ENCODE results near the gene CFDP1. TPM values are rescaled to one million over a fixed set of nuclear protein-coding genes. Genes with fewer than 3 reads are reported as not detected.

Gene CFDP1
- total and polyA plus RNA-seq, 2 of the 13 experiments (the other 11 are each of a cell fraction or from before 2014, with no cell fraction given) = 78.6 to 153 TPM

DNA sequence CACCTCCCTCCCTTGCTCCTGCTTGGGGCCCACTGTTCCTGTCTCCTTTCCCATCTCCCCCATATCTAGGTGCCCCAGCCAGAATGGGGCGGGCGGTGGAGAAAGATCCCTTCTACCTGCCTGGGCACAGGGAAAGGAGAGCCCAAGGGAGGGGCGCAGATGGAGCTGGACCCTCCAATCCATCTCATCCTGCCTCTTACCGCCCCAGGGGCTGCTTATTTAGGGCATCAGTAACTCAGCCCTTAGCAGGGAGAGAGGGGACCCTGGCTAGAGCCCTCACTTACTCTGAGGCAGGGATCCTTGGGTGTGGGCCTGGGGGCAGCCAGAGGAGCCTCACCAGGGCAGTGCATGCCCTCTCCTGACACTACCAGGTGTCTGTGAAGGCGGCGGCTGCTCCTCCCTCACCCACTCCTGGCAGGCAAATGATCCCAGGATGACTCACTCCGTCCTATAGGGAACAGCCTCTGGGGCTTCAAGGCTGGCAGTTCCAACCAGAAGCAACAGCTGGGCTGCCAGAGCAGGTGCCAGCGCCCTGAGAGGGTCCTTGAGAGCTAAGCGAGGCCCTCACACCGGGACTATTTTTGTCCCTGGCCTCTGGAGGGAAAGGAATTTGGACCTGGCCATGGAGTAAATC is 165.6 kb downstream of the CFDP1 start (continued):
- no peak for TF ChIP-seq ZNF136 (CRISPR knock-in tag; IDR thresholded peaks at IDR 0.05; ENCODE audit: low read depth)
- TF ChIP-seq ZNF556 (CRISPR knock-in tag; IDR thresholded peaks at IDR 0.05; ENCODE audit: borderline replicate concordance) = 0 out of 2 replicates have a peak, but pooled peaks have one; percentile 26
- TF ChIP-seq, protein P1, sequence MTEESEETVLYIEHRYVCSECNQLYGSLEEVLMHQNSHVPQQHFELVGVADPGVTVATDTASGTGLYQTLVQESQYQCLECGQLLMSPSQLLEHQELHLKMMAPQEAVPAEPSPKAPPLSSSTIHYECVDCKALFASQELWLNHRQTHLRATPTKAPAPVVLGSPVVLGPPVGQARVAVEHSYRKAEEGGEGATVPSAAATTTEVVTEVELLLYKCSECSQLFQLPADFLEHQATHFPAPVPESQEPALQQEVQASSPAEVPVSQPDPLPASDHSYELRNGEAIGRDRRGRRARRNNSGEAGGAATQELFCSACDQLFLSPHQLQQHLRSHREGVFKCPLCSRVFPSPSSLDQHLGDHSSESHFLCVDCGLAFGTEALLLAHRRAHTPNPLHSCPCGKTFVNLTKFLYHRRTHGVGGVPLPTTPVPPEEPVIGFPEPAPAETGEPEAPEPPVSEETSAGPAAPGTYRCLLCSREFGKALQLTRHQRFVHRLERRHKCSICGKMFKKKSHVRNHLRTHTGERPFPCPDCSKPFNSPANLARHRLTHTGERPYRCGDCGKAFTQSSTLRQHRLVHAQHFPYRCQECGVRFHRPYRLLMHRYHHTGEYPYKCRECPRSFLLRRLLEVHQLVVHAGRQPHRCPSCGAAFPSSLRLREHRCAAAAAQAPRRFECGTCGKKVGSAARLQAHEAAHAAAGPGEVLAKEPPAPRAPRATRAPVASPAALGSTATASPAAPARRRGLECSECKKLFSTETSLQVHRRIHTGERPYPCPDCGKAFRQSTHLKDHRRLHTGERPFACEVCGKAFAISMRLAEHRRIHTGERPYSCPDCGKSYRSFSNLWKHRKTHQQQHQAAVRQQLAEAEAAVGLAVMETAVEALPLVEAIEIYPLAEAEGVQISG (CRISPR knock-in tag; IDR thresholded peaks at IDR 0.05) = 0 out of 2 replicates have a peak, but pooled peaks have one; percentile 38
- no peak for TF ChIP-seq ZNF598 (CRISPR knock-in tag; IDR thresholded peaks at IDR 0.05; ENCODE audit: borderline replicate concordance)
- no peak for TF ChIP-seq TCF7 (IDR thresholded peaks at IDR 0.05; ENCODE audit: low read depth)
- TF ChIP-seq NCOA1 (CRISPR knock-in tag; IDR thresholded peaks at IDR 0.05) = 0 out of 2 replicates have a peak, but pooled peaks have one; percentile 62
- TF ChIP-seq ZFY (CRISPR knock-in tag; IDR thresholded peaks at IDR 0.05) = peak; percentile 24; the same call in 1 of the 2 replicates
- 0 out of 2 replicates have a peak, but pooled peaks have one; percentile 19 for TF ChIP-seq ZNF607 (CRISPR knock-in tag; IDR thresholded peaks at IDR 0.05; ENCODE audit: borderline replicate concordance)
- peak; percentile 34; the same call in 1 of the 2 replicates for TF ChIP-seq ZNF788 (CRISPR knock-in tag; IDR thresholded peaks at IDR 0.05; ENCODE audit: borderline replicate concordance)
- TF ChIP-seq MTA1 (CRISPR knock-in tag; IDR thresholded peaks at IDR 0.05; ENCODE audit: borderline replicate concordance) = no peak
- TF ChIP-seq, protein P2, sequence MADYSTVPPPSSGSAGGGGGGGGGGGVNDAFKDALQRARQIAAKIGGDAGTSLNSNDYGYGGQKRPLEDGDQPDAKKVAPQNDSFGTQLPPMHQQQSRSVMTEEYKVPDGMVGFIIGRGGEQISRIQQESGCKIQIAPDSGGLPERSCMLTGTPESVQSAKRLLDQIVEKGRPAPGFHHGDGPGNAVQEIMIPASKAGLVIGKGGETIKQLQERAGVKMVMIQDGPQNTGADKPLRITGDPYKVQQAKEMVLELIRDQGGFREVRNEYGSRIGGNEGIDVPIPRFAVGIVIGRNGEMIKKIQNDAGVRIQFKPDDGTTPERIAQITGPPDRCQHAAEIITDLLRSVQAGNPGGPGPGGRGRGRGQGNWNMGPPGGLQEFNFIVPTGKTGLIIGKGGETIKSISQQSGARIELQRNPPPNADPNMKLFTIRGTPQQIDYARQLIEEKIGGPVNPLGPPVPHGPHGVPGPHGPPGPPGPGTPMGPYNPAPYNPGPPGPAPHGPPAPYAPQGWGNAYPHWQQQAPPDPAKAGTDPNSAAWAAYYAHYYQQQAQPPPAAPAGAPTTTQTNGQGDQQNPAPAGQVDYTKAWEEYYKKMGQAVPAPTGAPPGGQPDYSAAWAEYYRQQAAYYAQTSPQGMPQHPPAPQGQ (CRISPR knock-in tag; IDR thresholded peaks at IDR 0.05; ENCODE audit: borderline replicate concordance) = no peak
- TF ChIP-seq HOXA3 (CRISPR knock-in tag; IDR thresholded peaks at IDR 0.05) = no peak
- TF ChIP-seq, protein P3, sequence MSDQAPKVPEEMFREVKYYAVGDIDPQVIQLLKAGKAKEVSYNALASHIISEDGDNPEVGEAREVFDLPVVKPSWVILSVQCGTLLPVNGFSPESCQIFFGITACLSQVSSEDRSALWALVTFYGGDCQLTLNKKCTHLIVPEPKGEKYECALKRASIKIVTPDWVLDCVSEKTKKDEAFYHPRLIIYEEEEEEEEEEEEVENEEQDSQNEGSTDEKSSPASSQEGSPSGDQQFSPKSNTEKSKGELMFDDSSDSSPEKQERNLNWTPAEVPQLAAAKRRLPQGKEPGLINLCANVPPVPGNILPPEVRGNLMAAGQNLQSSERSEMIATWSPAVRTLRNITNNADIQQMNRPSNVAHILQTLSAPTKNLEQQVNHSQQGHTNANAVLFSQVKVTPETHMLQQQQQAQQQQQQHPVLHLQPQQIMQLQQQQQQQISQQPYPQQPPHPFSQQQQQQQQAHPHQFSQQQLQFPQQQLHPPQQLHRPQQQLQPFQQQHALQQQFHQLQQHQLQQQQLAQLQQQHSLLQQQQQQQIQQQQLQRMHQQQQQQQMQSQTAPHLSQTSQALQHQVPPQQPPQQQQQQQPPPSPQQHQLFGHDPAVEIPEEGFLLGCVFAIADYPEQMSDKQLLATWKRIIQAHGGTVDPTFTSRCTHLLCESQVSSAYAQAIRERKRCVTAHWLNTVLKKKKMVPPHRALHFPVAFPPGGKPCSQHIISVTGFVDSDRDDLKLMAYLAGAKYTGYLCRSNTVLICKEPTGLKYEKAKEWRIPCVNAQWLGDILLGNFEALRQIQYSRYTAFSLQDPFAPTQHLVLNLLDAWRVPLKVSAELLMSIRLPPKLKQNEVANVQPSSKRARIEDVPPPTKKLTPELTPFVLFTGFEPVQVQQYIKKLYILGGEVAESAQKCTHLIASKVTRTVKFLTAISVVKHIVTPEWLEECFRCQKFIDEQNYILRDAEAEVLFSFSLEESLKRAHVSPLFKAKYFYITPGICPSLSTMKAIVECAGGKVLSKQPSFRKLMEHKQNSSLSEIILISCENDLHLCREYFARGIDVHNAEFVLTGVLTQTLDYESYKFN (CRISPR knock-in tag; conservative IDR thresholded peaks at IDR 0.05) = peak; percentile 38; the same call in 1 of the 2 replicates
- no peak for TF ChIP-seq NFRKB (IDR thresholded peaks at IDR 0.05)
- peak; percentile 49; the same call in 1 of the 2 replicates for TF ChIP-seq PHF21A (CRISPR knock-in tag; IDR thresholded peaks at IDR 0.05)
- TF ChIP-seq SMAD9 (CRISPR knock-in tag; IDR thresholded peaks at IDR 0.05) = no peak
- TF ChIP-seq, protein P4, sequence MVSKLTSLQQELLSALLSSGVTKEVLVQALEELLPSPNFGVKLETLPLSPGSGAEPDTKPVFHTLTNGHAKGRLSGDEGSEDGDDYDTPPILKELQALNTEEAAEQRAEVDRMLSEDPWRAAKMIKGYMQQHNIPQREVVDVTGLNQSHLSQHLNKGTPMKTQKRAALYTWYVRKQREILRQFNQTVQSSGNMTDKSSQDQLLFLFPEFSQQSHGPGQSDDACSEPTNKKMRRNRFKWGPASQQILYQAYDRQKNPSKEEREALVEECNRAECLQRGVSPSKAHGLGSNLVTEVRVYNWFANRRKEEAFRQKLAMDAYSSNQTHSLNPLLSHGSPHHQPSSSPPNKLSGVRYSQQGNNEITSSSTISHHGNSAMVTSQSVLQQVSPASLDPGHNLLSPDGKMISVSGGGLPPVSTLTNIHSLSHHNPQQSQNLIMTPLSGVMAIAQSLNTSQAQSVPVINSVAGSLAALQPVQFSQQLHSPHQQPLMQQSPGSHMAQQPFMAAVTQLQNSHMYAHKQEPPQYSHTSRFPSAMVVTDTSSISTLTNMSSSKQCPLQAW (CRISPR knock-in tag; IDR thresholded peaks at IDR 0.05) = no peak
- TF ChIP-seq TCF12 (IDR thresholded peaks at IDR 0.05) = no peak
- TF ChIP-seq TCF12 (CRISPR knock-in tag; IDR thresholded peaks at IDR 0.05) = no peak
- no peak for TF ChIP-seq ZC3H4 (CRISPR knock-in tag; IDR thresholded peaks at IDR 0.05; ENCODE audit: borderline replicate concordance)

Measured in HepG2 (cell line).